Ovary (tissue), 9 donors: ENCODE data around the gene TMEFF1. TPM values are rescaled to one million over a fixed set of nuclear protein-coding genes. Genes with fewer than 3 reads are reported as not detected.

Experiments
- DNase-seq, 5 donors: peaks; one replicate each; pipeline ENCODE4 v3.0.0-alpha.2; 2019 to 2020
- H3K27ac ChIP-seq, 2 donors: fragments of 200-600 bp; one replicate each; pipeline versions ENCODE4 v1.5.1 to v1.8.0; 2019 to 2022
- H3K27me3 ChIP-seq: fragments of 200-600 bp; one replicate; pipeline ENCODE4 v1.8.0; 2022
- H3K36me3 ChIP-seq: fragments of 200-600 bp; sonication (generic); one replicate; pipeline ENCODE4 v1.5.1; 2019
- H3K4me1 ChIP-seq: one replicate; pipeline ENCODE4 v1.8.1; 2013; ENCODE audit warnings: mild to moderate bottlenecking, moderate library complexity; ENCODE audit not compliant: insufficient read depth
- H3K4me3 ChIP-seq: fragments of 200-600 bp; sonication (generic); one replicate; pipeline ENCODE4 v1.5.1; 2017
- H3K9me3 ChIP-seq, 2 donors: fragments of 200-600 bp in 1 of 2; sonication (generic) in 1 of 2; one replicate each; pipeline versions ENCODE4 v1.5.1 to v1.8.1; 2013 to 2019; ENCODE audit warnings: mild to moderate bottlenecking in 1 of 2, moderate library complexity in 1 of 2
- EP300 ChIP-seq: sonication (generic); formaldehyde crosslinking; IDR thresholded peaks from one replicate; pipeline ENCODE4 v1.6.1; 2017; ENCODE audit warnings: antibody characterized with exemption
- POLR2A ChIP-seq: fragments of 450-650 bp; IDR thresholded peaks from one replicate; pipeline ENCODE4 v1.6.1; 2017; ENCODE audit warnings: antibody characterized with exemption, mild to moderate bottlenecking, moderate library complexity
- WGBS, 3 donors: extraction: QIAGEN DNeasy Blood & Tissue Kit in 1 of 3; methylation state at CpG; one replicate each; pipeline versions ENCODE4 v1.1.5 to v1.1.7; 2013 to 2017; 5-methylcytosine and 5-hydroxymethylcytosine counted together
- intact Hi-C, 4 donors: fragments of 100-400 bp; cut with DNase I; formaldehyde crosslinking; loops; one replicate each; pipeline versions ENCODE4 v1.11.0 to v1.15.1; 2022 to 2023
- polyA plus RNA-seq, 2 donors: library from polyadenylated mRNA; stranded (reverse); fragments of 200-250 nt in 1 of 2; fragments of 350-450 nt in 1 of 2; fragmentation: Illumina TruSeq in 1 of 2; extraction: RNeasy Lipid Tissue Mini Kit (QIAGEN cat#74804) in 1 of 2; gene quantifications; one replicate each; pipeline ENCODE4 v1.2.3, GENCODE V29; 2013 to 2014
- total RNA-seq, 7 donors: library from RNA; depleted of rRNA in 2 of 7; stranded (reverse); fragments of >200 nt in 2 of 7; fragmentation: NEBNext Ultra II Directional in 3 of 7; extraction: Animal tissue kit (Norgen Biotek cat#: 25700) in 3 of 7; gene quantifications; one replicate each; pipeline versions ENCODE4 v1.1.0 to v1.2.4, GENCODE V29; 2016 to 2023
- TF ChIP-seq, protein P1 (sequence below), 3 donors: fragments of 450-650 bp in 2 of 3; fragments of 200-600 bp in 1 of 3; IDR thresholded peaks; one replicate each; pipeline versions ENCODE4 v1.5.1 to v1.8.0; 2016 to 2022; ENCODE audit warnings: antibody characterized with exemption in 3 of 3, mild to moderate bottlenecking in 1 of 3
- donor health status: DM: no; HTN: no; CAD: no; lungs with moderate emphysema.
- donor health status: DM: no; HTN: no; CAD: no.
- donor health status: Bipolar disorder and iron deficiency.
- donor health status: DM: yes; HTN: yes; CAD: no.
- donor health status: DM: no; HTN: no; CAD: no.
- donor health status: DM: yes; HTN: yes; CAD: no.

Gene TMEFF1
- total and polyA plus RNA-seq, 9 donors: 0.10 to 1.2 (median 0.76) TPM; not detected in 2

DNA sequence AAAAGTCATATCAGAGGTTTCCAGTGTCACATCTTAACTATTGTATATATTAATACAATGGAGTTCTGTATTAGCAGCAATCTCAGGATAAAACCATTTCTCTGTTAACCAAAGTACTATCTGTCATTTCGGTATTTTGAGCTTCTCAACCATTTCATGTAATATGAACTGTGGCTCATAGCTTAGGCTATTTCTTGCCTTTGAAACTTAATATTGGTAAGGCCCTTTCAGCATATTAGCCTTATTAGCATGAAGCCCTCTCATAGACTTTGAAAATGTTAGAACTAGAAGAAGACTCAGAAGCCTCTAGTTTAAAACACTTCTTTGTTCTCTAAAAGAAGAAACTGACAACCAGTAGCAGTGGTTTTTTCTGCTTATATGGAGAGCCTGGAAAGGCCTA is 105.7 kb downstream of the TMEFF1 start:
- intact Hi-C loops: no loop called here
- H3K27me3 ChIP-seq: no peaks in the 10 kb centered on the region
- no peaks in the 10 kb centered on the region for H3K4me1 ChIP-seq
- WGBS, 3 donors: 96 to 98% (median 97%) methylated on average over 1 of the region's 1 CpG
- no peak for DNase-seq
- no peak overlapping the region for H3K4me3 ChIP-seq
- no peak overlapping the region for H3K27ac ChIP-seq
- TF ChIP-seq, protein P1, sequence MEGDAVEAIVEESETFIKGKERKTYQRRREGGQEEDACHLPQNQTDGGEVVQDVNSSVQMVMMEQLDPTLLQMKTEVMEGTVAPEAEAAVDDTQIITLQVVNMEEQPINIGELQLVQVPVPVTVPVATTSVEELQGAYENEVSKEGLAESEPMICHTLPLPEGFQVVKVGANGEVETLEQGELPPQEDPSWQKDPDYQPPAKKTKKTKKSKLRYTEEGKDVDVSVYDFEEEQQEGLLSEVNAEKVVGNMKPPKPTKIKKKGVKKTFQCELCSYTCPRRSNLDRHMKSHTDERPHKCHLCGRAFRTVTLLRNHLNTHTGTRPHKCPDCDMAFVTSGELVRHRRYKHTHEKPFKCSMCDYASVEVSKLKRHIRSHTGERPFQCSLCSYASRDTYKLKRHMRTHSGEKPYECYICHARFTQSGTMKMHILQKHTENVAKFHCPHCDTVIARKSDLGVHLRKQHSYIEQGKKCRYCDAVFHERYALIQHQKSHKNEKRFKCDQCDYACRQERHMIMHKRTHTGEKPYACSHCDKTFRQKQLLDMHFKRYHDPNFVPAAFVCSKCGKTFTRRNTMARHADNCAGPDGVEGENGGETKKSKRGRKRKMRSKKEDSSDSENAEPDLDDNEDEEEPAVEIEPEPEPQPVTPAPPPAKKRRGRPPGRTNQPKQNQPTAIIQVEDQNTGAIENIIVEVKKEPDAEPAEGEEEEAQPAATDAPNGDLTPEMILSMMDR (IDR thresholded peaks at IDR 0.05): no peak
- no peak for TF ChIP-seq POLR2A
- TF ChIP-seq EP300: no peak
- no peaks in the 10 kb centered on the region for H3K9me3 ChIP-seq
- H3K36me3 ChIP-seq: no peaks in the 10 kb centered on the region

DNA sequence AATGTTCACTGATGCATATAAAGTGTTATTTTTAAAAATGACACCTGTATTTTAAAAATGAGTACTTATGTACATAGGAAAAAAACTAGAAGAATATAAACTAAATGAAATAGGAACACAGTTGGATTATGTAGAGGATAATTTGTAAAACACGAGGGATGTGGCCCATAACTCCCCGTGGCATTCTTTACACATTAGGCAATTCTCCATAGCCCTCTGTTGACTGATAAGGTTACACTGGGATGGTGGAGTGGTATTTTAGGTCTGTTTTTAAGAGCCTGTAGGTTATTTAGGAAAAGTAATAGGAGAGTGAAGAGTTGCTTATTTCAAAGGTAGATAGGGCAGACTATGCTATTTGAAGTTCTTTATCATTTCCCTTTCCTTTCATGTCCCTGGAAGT is 106.7 kb downstream of the TMEFF1 start:
- H3K27ac ChIP-seq: no peak overlapping the region
- DNase-seq: no peak
- 43 to 54% (median 45%) methylated on average over 2 of the region's 2 CpGs for WGBS, 3 donors
- no peaks in the 10 kb centered on the region for H3K36me3 ChIP-seq
- TF ChIP-seq POLR2A: no peak
- TF ChIP-seq EP300: no peak
- no peaks in the 10 kb centered on the region for H3K9me3 ChIP-seq
- no peak overlapping the region for H3K4me3 ChIP-seq
- intact Hi-C loops: no loop called here
- H3K4me1 ChIP-seq: no peaks in the 10 kb centered on the region
- H3K27me3 ChIP-seq: no peaks in the 10 kb centered on the region

DNA sequence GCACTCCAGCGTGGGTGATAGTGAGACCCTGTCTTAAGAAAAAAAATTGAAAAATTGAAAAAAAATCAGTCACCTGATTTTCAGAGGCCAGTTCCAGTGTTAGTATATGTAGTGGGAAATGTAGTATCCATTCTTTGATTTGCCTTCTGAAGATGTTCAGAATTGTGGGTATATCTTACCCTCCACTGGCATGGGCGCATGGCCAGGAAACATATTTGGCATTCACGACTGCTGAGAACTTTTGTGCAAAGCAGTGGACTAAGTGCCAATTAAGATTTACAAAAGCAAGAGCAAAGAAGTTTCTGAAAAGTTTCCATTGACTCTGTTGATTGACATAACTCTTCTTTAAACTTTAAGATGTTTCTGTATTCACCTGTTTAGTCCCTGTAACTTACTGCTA is 107.3 kb downstream of the TMEFF1 start:
- no peaks in the 10 kb centered on the region for H3K27me3 ChIP-seq
- H3K27ac ChIP-seq: no peak overlapping the region
- TF ChIP-seq POLR2A (no peak), EP300 (no peak)
- TF ChIP-seq, protein P1 (IDR thresholded peaks at IDR 0.05): no peak
- DNase-seq: no peak
- H3K4me1 ChIP-seq: no peaks in the 10 kb centered on the region
- no peaks in the 10 kb centered on the region for H3K9me3 ChIP-seq
- no peaks in the 10 kb centered on the region for H3K36me3 ChIP-seq
- WGBS, 3 donors: 71 to 76% (median 74%) methylated on average over 3 of the region's 3 CpGs
- intact Hi-C loops: no loop called here
- no peak overlapping the region for H3K4me3 ChIP-seq

DNA sequence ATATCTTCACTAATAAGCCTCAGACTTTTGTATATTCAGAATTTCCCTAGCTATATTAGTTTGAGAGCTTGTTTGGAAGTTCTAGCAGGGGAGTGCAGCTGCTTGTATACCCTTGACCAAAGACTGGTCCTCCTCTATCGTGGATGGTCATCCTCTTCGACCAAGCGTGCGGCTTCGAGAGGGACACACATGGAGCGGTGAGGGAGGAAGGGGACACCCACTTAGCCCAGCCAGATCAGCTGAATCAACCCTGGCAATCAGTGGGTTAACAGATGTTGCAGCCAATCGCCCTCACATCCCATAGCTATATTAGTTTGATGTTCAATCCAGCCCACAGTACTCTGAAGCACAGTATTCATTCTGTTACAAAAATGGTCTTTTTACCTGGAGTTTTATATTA is 108.1 kb downstream of the TMEFF1 start:
- intact Hi-C loops: no loop called here
- H3K4me1 ChIP-seq: no peaks in the 10 kb centered on the region
- DNase-seq: no peak
- H3K27me3 ChIP-seq: no peaks in the 10 kb centered on the region
- 92 to 94% (median 93%) methylated on average over 7 of the region's 7 CpGs for WGBS, 3 donors
- TF ChIP-seq POLR2A (no peak), EP300 (no peak)
- TF ChIP-seq, protein P1 (IDR thresholded peaks at IDR 0.05): no peak
- H3K4me3 ChIP-seq: no peak overlapping the region
- no peaks in the 10 kb centered on the region for H3K9me3 ChIP-seq
- no peaks in the 10 kb centered on the region for H3K36me3 ChIP-seq
- no peak overlapping the region for H3K27ac ChIP-seq

DNA sequence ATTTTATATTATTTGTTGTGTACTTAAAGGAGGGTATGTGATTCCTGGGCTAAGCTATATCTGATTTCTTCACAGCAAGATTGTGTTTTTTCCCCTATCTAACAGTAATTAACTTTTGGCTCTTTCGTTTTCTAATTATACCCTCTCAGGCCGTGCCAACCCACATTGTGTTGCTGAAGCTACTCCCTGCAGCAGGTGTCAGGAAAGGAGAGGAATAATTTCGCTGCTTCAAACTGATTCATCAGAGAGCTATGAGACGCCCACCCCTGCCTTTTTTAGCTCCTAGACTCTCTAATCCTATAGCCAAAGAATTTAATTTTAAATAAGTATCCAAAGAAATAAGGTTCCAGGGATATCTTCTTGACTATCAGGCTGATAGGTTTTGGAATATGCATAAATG is 108.7 kb downstream of the TMEFF1 start:
- no peaks in the 10 kb centered on the region for H3K4me1 ChIP-seq

More for the DNA sequence above, 108.7 kb downstream of the TMEFF1 start:
- DNase-seq: no peak
- Histone ChIP-seq H3K36me3 (no peaks in the 10 kb centered on the region), H3K27ac (no peak overlapping the region), H3K4me3 (no peak overlapping the region), H3K27me3 (no peaks in the 10 kb centered on the region), H3K9me3 (no peaks in the 10 kb centered on the region)
- WGBS, 3 donors: 72 to 82% (median 80%) methylated on average over 4 of the region's 4 CpGs
- intact Hi-C loops: no loop called here
- TF ChIP-seq, protein P1 (IDR thresholded peaks at IDR 0.05): no peak
- TF ChIP-seq POLR2A (no peak), EP300 (no peak)
